HCT116 (cell line): Measurements from ENCODE around the gene ERN1. TPM values are rescaled to one million over a fixed set of nuclear protein-coding genes. Genes with fewer than 3 reads are reported as not detected.

Source experiments
- ATAC-seq: fragments of 200-7000 bp; cut with Tn5 transposase; 2 replicates; pipeline ENCODE4 v1.9.1; 2020; ENCODE audit warnings: mild to moderate bottlenecking, moderate library complexity
- BruUV-seq: library from RNA; stranded (reverse); fragments of 400-500 nt; replicated peaks from 2 replicates; lab custom pipeline; 2021; lab: Mats Ljungman, UMichigan
- CTCF ChIA-PET: fragments of 300-600 bp; sonication (Branson Sonifier 250); formaldehyde crosslinking; loops from one replicate; lab custom pipeline; 2021; ENCODE audit warnings: antibody characterized with exemption; lab: Charles Lee
- POLR2A ChIA-PET: fragments of 300-600, 350-600 bp; sonication (Branson Sonifier 250); formaldehyde crosslinking; loops from one replicate; lab custom pipeline; 2021; ENCODE audit warnings: antibody characterized with exemption; lab: Charles Lee
- RAD21 ChIA-PET, 2 experiments: fragments of 300-600 bp; sonication (Branson Sonifier 250); formaldehyde crosslinking; loops; one replicate each; lab custom pipeline; 2023; ENCODE audit warnings: low total read pairs in 2 of 2; ENCODE audit not compliant: uncharacterized antibody in 2 of 2, unreplicated experiment in 2 of 2, low non-redundant PET in 1 of 2; lab: Charles Lee
- DNase-seq: peaks from one replicate; pipeline ENCODE4 v3.0.0-alpha.2; 2010; ENCODE audit warnings: low read depth, low spot score
- H2AFZ ChIP-seq: fragments of 200-600 bp; shearing (Covaris generic), sonication (generic); 2 replicates; pipeline ENCODE4 v1.6.1; 2017; ENCODE audit warnings: low read depth, mixed run types, mixed read lengths, antibody characterized with exemption, low read length; ENCODE audit not compliant: poor library complexity, severe bottlenecking
- H3K27ac ChIP-seq: 2 replicates; pipeline ENCODE4 v1.5.1; 2012; ENCODE audit warnings: low read depth, low read length
- H3K27me3 ChIP-seq: fragments of 200-600 bp; sonication (generic); 2 replicates; pipeline ENCODE4 v1.6.1; 2016; ENCODE audit warnings: mixed run types, low read length, mixed read lengths; ENCODE audit not compliant: insufficient read depth
- H3K36me3 ChIP-seq, 2 experiments: fragments of 200-500 bp in 1 of 2; fragments of 200-600 bp in 1 of 2; sonication (Bioruptor generic) in 1 of 2; sonication (generic) in 1 of 2; 2 replicates each; pipeline versions ENCODE4 v1.5.1 to v1.6.1; 2014 to 2016; ENCODE audit warnings: low read length in 2 of 2, inconsistent platforms in 1 of 2, mixed read lengths in 1 of 2, mixed run types in 1 of 2; ENCODE audit not compliant: insufficient read depth in 2 of 2, control insufficient read depth in 1 of 2
- H3K4me1 ChIP-seq, 2 experiments: fragments of 200-600 bp in 1 of 2; sonication (generic) in 1 of 2; 2 replicates each; pipeline versions ENCODE4 v1.5.1 to v1.6.1; 2012 to 2017; ENCODE audit warnings: low read length in 2 of 2, inconsistent platforms in 1 of 2, mild to moderate bottlenecking in 1 of 2, mixed read lengths in 1 of 2, mixed run types in 1 of 2, moderate library complexity in 1 of 2; ENCODE audit not compliant: insufficient read depth in 2 of 2, control insufficient read depth in 1 of 2
- H3K4me2 ChIP-seq: fragments of 200-600 bp; sonication (generic); 2 replicates; pipeline ENCODE4 v1.6.1; 2017; ENCODE audit warnings: mixed run types, low read length, mixed read lengths
- H3K4me3 ChIP-seq, 2 experiments: fragments of 200-600 bp in 1 of 2; sonication (generic) in 1 of 2; replicated peaks in 1 of 2; 2 replicates each; pipeline ENCODE4 v1.5.1; 2011 to 2016; ENCODE audit warnings: low read length in 2 of 2, control low read depth in 1 of 2, low read depth in 1 of 2, mild to moderate bottlenecking in 1 of 2, mixed read lengths in 1 of 2, mixed run types in 1 of 2
- H3K79me2 ChIP-seq: fragments of 200-600 bp; sonication (generic); 2 replicates; pipeline ENCODE4 v1.6.1; 2017; ENCODE audit warnings: mild to moderate bottlenecking, mixed run types, low read length, moderate library complexity, mixed read lengths; ENCODE audit not compliant: insufficient read depth
- H3K9ac ChIP-seq: fragments of 200-600 bp; sonication (generic); 2 replicates; pipeline ENCODE4 v1.6.1; 2016; ENCODE audit warnings: low read length, mixed read lengths
- H3K9me2 ChIP-seq: fragments of 200-600 bp; sonication (generic), shearing (Covaris generic); 2 replicates; pipeline ENCODE4 v1.6.1; 2017; ENCODE audit warnings: mixed run types, mild to moderate bottlenecking, moderate library complexity; ENCODE audit not compliant: insufficient read depth
- H3K9me3 ChIP-seq, 2 experiments: fragments of 200-500 bp in 1 of 2; fragments of 200-600 bp in 1 of 2; sonication (Bioruptor generic) in 1 of 2; sonication (generic) in 1 of 2; 2 replicates each; pipeline ENCODE4 v1.6.1; 2014 to 2017; ENCODE audit warnings: low read length in 2 of 2, mixed read lengths in 2 of 2, inconsistent platforms in 1 of 2, low read depth in 1 of 2, mild to moderate bottlenecking in 1 of 2, mixed run types in 1 of 2, moderate library complexity in 1 of 2; ENCODE audit not compliant: control insufficient read depth in 1 of 2, insufficient read depth in 1 of 2
- H4K20me1 ChIP-seq: fragments of 200-600 bp; sonication (generic), shearing (Covaris generic); 2 replicates; pipeline ENCODE4 v1.6.1; 2017; ENCODE audit warnings: mixed run types, mild to moderate bottlenecking, moderate library complexity; ENCODE audit not compliant: insufficient read depth
- CBX3 ChIP-seq: IDR thresholded peaks from 2 replicates; pipeline ENCODE4 v1.6.1; 2012; ENCODE audit warnings: low read depth
- EGR1 ChIP-seq: IDR thresholded peaks from 2 replicates; pipeline ENCODE4 v1.6.1; 2012; ENCODE audit warnings: low read depth
- EZH2 ChIP-seq: fragments of 200-600 bp; sonication (generic); IDR thresholded peaks from 2 replicates; pipeline ENCODE4 v1.6.1; 2017; ENCODE audit warnings: antibody characterized with exemption, mixed run types
- JUND ChIP-seq: IDR thresholded peaks from 2 replicates; pipeline ENCODE4 v1.6.1; 2012
- POLR2A ChIP-seq: IDR thresholded peaks from 2 replicates; pipeline ENCODE4 v1.7.0; 2011; ENCODE audit warnings: borderline replicate concordance; ENCODE audit not compliant: insufficient read depth, insufficient read length; ENCODE audit errors: extremely low read depth
- RAD21 ChIP-seq: IDR thresholded peaks from 2 replicates; pipeline ENCODE4 v1.6.1; 2012; ENCODE audit warnings: low read depth, mild to moderate bottlenecking
- SIN3A ChIP-seq: IDR thresholded peaks from 2 replicates; pipeline ENCODE4 v1.6.1; 2012; ENCODE audit warnings: low read depth
- SP1 ChIP-seq: IDR thresholded peaks from 2 replicates; pipeline ENCODE4 v1.6.1; 2012; ENCODE audit warnings: low read depth
- ZNF274 ChIP-seq: fragments of 200-500 bp; sonication (Bioruptor generic); IDR thresholded peaks from 2 replicates; pipeline ENCODE4 v1.6.1; 2014; ENCODE audit warnings: mild to moderate bottlenecking, low read depth, low read length, inconsistent platforms
- intact Hi-C: fragments of 100-400 bp; cut with micrococcal nuclease; formaldehyde crosslinking; loops from 2 replicates; pipeline ENCODE4 v1.10.0; 2022
- total RNA-seq: library from RNA; stranded (reverse); gene quantifications from one replicate; pipeline ENCODE4 v1.2.1, GENCODE V29; 2021; ENCODE audit not compliant: unreplicated experiment
- TF ChIP-seq, protein P1 (sequence below): IDR thresholded peaks from 2 replicates; pipeline ENCODE4 v1.6.1; 2011; ENCODE audit warnings: mild to moderate bottlenecking, low read length, moderate library complexity; ENCODE audit not compliant: insufficient replicate concordance; ENCODE audit errors: extremely low read depth
- TF ChIP-seq, protein P2 (sequence below), 3 experiments: fragments of 200-600 bp in 1 of 3; sonication (generic) in 1 of 3; IDR thresholded peaks in 2 of 3; conservative IDR thresholded peaks in 1 of 3; 2 replicates each; pipeline ENCODE4 v1.5.1; 2012 to 2017; ENCODE audit warnings: low read depth in 2 of 3, low read length in 2 of 3, antibody characterized with exemption in 1 of 3, borderline replicate concordance in 1 of 3, control low read depth in 1 of 3, mild to moderate bottlenecking in 1 of 3, mixed read lengths in 1 of 3, mixed run types in 1 of 3, moderate library complexity in 1 of 3; ENCODE audit not compliant: insufficient read depth in 1 of 3
- TF ChIP-seq, protein P3 (sequence below): IDR thresholded peaks from 2 replicates; pipeline ENCODE4 v1.6.1; 2012; ENCODE audit warnings: low read depth

The ERN1 gene
- total RNA-seq, 1 experiment from 2014 or later = 28.2 TPM

DNA sequence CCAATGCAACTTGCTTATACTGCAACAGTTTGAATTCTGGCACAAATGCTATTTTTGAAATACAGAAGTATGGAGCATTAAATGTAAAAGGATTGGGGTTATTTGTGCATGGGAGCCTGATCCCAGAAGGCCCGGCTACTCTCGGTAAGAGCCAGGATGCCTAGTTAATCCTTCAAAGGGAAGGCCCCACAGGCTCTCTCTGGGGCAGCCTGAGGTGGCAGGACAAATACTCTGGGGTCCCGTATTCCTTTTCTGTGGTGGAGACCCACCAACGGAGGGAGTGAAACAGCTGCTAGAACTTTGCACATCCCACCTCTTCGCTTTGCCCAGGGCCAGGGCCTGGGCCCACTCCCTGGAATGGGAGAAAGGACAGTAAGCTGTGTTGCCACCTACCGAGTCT is 30.4 kb downstream of the ERN1 start:
- TF ChIP-seq ZNF274 (no peak), JUND (no peak), EGR1 (no peak), SP1 (no peak), POLR2A (no peak), CBX3 (no peak), SIN3A (no peak), RAD21 (no peak), EZH2 (no peak)
- TF ChIP-seq, protein P1, sequence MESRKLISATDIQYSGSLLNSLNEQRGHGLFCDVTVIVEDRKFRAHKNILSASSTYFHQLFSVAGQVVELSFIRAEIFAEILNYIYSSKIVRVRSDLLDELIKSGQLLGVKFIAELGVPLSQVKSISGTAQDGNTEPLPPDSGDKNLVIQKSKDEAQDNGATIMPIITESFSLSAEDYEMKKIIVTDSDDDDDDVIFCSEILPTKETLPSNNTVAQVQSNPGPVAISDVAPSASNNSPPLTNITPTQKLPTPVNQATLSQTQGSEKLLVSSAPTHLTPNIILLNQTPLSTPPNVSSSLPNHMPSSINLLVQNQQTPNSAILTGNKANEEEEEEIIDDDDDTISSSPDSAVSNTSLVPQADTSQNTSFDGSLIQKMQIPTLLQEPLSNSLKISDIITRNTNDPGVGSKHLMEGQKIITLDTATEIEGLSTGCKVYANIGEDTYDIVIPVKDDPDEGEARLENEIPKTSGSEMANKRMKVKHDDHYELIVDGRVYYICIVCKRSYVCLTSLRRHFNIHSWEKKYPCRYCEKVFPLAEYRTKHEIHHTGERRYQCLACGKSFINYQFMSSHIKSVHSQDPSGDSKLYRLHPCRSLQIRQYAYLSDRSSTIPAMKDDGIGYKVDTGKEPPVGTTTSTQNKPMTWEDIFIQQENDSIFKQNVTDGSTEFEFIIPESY = no peak
- TF ChIP-seq, protein P2, sequence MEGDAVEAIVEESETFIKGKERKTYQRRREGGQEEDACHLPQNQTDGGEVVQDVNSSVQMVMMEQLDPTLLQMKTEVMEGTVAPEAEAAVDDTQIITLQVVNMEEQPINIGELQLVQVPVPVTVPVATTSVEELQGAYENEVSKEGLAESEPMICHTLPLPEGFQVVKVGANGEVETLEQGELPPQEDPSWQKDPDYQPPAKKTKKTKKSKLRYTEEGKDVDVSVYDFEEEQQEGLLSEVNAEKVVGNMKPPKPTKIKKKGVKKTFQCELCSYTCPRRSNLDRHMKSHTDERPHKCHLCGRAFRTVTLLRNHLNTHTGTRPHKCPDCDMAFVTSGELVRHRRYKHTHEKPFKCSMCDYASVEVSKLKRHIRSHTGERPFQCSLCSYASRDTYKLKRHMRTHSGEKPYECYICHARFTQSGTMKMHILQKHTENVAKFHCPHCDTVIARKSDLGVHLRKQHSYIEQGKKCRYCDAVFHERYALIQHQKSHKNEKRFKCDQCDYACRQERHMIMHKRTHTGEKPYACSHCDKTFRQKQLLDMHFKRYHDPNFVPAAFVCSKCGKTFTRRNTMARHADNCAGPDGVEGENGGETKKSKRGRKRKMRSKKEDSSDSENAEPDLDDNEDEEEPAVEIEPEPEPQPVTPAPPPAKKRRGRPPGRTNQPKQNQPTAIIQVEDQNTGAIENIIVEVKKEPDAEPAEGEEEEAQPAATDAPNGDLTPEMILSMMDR (IDR thresholded peaks at IDR 0.05 in 2 of 3, conservative IDR thresholded peaks at IDR 0.05 in 1 of 3; ENCODE audit: borderline replicate concordance in 1 of 3, insufficient read depth in 1 of 3, low read depth in 2 of 3, low read length in 2 of 3) = no peak
- TF ChIP-seq, protein P3, sequence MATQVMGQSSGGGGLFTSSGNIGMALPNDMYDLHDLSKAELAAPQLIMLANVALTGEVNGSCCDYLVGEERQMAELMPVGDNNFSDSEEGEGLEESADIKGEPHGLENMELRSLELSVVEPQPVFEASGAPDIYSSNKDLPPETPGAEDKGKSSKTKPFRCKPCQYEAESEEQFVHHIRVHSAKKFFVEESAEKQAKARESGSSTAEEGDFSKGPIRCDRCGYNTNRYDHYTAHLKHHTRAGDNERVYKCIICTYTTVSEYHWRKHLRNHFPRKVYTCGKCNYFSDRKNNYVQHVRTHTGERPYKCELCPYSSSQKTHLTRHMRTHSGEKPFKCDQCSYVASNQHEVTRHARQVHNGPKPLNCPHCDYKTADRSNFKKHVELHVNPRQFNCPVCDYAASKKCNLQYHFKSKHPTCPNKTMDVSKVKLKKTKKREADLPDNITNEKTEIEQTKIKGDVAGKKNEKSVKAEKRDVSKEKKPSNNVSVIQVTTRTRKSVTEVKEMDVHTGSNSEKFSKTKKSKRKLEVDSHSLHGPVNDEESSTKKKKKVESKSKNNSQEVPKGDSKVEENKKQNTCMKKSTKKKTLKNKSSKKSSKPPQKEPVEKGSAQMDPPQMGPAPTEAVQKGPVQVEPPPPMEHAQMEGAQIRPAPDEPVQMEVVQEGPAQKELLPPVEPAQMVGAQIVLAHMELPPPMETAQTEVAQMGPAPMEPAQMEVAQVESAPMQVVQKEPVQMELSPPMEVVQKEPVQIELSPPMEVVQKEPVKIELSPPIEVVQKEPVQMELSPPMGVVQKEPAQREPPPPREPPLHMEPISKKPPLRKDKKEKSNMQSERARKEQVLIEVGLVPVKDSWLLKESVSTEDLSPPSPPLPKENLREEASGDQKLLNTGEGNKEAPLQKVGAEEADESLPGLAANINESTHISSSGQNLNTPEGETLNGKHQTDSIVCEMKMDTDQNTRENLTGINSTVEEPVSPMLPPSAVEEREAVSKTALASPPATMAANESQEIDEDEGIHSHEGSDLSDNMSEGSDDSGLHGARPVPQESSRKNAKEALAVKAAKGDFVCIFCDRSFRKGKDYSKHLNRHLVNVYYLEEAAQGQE = no peak
- intact Hi-C loops = no loop called here
- Histone ChIP-seq H3K9ac (no peak overlapping the region), H4K20me1 (no peaks in the 10 kb centered on the region), H3K79me2 (peaks cover 9% of the 10 kb centered on the region; the same call in 1 of the 2 replicates), H2AFZ (no peak overlapping the region), H3K36me3 (peaks cover 0 to 8% of the 10 kb centered on the region in 2 experiments; a peak in 1 of 4 replicates), H3K4me1 (peaks cover 27 to 68% of the 10 kb centered on the region in 2 experiments), H3K27me3 (no peaks in the 10 kb centered on the region), H3K27ac (no peak overlapping the region), H3K4me2 (no peak overlapping the region), H3K9me3 (no peaks in the 10 kb centered on the region), H3K4me3 (no peak overlapping the region), H3K9me2 (no peaks in the 10 kb centered on the region)
- DNase-seq = no peak
- no TSS peak for BruUV-seq
- RAD21 ChIA-PET = no interaction called here
- ATAC-seq = no peak
- POLR2A ChIA-PET = no interaction called here
- CTCF ChIA-PET = no interaction called here
